ENCODE data around the gene TNFRSF12A. TPM values are rescaled to one million over a fixed set of nuclear protein-coding genes. Genes with fewer than 3 reads are reported as not detected.

Gene TNFRSF12A
- total RNA-seq, 1 experiment from 2014 or later: 78.9 TPM

DNA sequence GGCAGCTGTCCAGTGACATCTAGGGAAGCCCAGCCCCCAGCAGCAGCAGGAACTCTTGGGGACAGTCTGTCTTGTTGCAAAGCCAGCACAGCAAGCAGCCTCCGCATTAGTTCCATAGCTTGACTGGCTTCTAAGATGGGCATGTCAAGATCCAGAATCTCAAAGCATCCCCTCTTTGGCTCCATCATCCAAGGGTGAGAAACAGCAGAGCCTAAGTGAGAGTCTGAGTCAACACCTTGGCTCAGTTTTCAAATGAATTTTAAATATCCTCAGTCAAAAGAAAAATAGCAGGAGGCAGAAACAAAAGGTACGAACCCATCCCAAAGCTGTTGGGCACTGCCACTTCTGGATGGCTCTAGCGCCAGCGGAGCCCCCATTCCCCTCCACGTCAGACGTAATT lies 5.2 kb upstream of the TNFRSF12A start:
- Mint-ChIP-seq H3K4me1 (peaks cover 68% of the 10 kb centered on the region), H3K27me3 (ENCODE audit: low read depth) (peaks cover 4% of the 10 kb centered on the region; the same call in 1 of the 2 replicates), H3K9me3 (no peaks in the 10 kb centered on the region), H3K36me3 (peaks cover 21% of the 10 kb centered on the region), H3K4me3 (peak overlapping the region; percentile 93), H3K27ac (peak overlapping the region; percentile 61; the same call in 1 of the 2 replicates)
- no peak for ATAC-seq
- TF ChIP-seq, protein P1, sequence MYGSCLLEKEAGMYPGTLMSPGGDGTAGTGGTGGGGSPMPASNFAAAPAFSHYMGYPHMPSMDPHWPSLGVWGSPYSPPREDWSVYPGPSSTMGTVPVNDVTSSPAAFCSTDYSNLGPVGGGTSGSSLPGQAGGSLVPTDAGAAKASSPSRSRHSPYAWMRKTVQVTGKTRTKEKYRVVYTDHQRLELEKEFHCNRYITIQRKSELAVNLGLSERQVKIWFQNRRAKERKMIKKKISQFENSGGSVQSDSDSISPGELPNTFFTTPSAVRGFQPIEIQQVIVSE (CRISPR knock-in tag; IDR thresholded peaks at IDR 0.05; ENCODE audit: borderline replicate concordance): no peak
- TF ChIP-seq ZBTB21 (CRISPR knock-in tag; IDR thresholded peaks at IDR 0.05; ENCODE audit: borderline replicate concordance): no peak
- no peak for TF ChIP-seq KAT7 (CRISPR knock-in tag; IDR thresholded peaks at IDR 0.05; ENCODE audit: borderline replicate concordance)
- TF ChIP-seq, protein P2, sequence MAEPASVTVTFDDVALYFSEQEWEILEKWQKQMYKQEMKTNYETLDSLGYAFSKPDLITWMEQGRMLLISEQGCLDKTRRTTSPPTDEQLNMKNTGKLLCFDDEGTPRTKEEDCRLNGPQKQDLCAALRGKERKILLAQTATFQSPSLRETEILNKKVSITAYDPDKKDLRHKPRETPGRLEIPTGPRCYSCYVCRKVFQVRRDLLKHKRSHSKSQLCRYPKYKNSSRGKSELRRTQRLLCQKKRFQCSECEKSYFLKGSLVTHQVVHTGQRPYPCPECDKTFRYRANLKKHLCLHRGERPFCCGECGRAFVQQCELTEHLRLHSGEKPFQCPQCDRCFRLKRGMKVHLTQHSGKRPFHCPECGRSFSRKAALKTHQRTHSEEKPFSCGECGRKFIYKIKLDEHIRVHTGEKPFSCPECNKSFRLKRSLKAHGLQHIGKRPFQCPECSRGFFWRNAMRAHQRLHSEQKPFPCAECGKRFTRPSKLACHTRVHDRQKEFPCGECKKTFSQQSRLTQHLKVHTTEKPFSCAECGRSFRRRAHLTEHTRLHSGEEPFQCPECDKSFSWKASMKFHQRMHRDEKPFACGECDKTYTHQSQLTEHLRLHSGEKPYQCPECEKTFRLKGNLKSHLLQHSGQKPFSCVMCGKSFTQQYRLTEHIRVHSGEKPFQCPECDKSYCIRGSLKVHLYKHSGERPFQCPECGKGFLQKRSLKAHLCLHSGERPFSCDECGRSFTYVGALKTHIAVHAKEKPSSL (CRISPR knock-in tag; conservative IDR thresholded peaks at IDR 0.05): no peak
- TF ChIP-seq TP53 (CRISPR knock-in tag; IDR thresholded peaks at IDR 0.05): no peak
- no peak for TF ChIP-seq NFYB (CRISPR knock-in tag; conservative IDR thresholded peaks at IDR 0.05; ENCODE audit: low read depth)
- TF ChIP-seq SMAD4 (CRISPR knock-in tag; IDR thresholded peaks at IDR 0.05): no peak
- TF ChIP-seq, protein P3, sequence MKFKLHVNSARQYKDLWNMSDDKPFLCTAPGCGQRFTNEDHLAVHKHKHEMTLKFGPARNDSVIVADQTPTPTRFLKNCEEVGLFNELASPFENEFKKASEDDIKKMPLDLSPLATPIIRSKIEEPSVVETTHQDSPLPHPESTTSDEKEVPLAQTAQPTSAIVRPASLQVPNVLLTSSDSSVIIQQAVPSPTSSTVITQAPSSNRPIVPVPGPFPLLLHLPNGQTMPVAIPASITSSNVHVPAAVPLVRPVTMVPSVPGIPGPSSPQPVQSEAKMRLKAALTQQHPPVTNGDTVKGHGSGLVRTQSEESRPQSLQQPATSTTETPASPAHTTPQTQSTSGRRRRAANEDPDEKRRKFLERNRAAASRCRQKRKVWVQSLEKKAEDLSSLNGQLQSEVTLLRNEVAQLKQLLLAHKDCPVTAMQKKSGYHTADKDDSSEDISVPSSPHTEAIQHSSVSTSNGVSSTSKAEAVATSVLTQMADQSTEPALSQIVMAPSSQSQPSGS (CRISPR knock-in tag; IDR thresholded peaks at IDR 0.05; ENCODE audit: borderline replicate concordance, low read depth): no peak
- TF ChIP-seq MYBL2 (CRISPR knock-in tag; IDR thresholded peaks at IDR 0.05): no peak
- no peak for TF ChIP-seq NFATC4 (CRISPR knock-in tag; IDR thresholded peaks at IDR 0.05)
- TF ChIP-seq, protein P4, sequence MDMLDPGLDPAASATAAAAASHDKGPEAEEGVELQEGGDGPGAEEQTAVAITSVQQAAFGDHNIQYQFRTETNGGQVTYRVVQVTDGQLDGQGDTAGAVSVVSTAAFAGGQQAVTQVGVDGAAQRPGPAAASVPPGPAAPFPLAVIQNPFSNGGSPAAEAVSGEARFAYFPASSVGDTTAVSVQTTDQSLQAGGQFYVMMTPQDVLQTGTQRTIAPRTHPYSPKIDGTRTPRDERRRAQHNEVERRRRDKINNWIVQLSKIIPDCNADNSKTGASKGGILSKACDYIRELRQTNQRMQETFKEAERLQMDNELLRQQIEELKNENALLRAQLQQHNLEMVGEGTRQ (CRISPR knock-in tag; IDR thresholded peaks at IDR 0.05): no peak
- no peak for TF ChIP-seq ESRRA (CRISPR knock-in tag; IDR thresholded peaks at IDR 0.05; ENCODE audit: borderline replicate concordance)
- POLR2A ChIA-PET: interaction anchor here (17.1 kb wide), 1 partner anchor 9 kb away, joined by 502 read pairs; the partner anchor contains the start of gene CLDN9
- DNase-seq (ENCODE audit: low spot score): no peak
- CTCF ChIA-PET: interaction anchor here (2.2 to 3.0 kb wide), 3 partner anchors 11 to 17 kb away, joined by 17 to 35 read pairs (median 18); no protein-coding TSS in a partner anchor

DNA sequence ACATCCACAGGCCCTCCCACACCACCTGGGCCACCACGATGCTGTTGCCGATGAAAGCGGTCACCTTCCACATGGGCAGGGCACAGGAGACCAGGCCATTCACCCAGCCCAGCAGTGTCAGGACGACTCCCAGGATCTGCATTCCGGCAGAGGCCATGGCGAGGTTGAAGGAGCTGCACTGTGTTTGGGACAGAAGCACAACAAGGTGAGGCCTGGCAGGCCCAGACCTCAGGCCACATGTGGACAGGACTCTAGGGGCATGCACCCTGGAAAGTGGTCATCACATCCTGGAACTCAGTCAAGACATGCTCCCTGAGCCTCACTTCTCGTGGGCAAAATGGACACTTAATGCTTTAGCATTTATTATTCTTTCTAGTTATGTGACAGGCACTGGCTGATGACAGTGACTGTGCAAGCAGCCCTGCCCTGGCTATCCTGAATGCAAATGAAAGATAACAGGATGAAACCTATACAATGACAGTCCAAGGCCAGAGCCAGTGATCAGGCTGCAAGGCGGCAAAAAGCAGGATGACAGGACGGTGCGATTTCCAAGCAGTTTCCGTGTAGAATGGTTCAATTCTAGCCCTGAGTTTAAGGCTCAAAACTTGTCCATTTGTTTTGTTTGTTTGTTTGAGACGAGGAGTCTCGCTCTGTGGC lies 4.2 kb upstream of the TNFRSF12A start:
- peak overlapping the region; percentile 93 for H3K4me3 Mint-ChIP-seq
- DNase-seq (ENCODE audit: low spot score): no peak
- ATAC-seq: no peak
- no peaks in the 10 kb centered on the region for H3K9me3 Mint-ChIP-seq
- H3K36me3 Mint-ChIP-seq: peaks cover 21% of the 10 kb centered on the region
- peaks cover 69% of the 10 kb centered on the region for H3K4me1 Mint-ChIP-seq
- POLR2A ChIA-PET: interaction anchor here (6.3 to 17.1 kb wide), 2 partner anchors 10 to 14 kb away, joined by 87 to 502 read pairs; partner anchors contain the start of gene CLDN9
- CTCF ChIA-PET: interaction anchor here (0.6 to 3.0 kb wide), 4 partner anchors 11 to 43 kb away, joined by 3 to 35 read pairs (median 10); no protein-coding TSS in a partner anchor
- H3K27ac Mint-ChIP-seq: peak overlapping the region; percentile 96
- H3K27me3 Mint-ChIP-seq (ENCODE audit: low read depth): peaks cover 5% of the 10 kb centered on the region; the same call in 1 of the 2 replicates
- TF ChIP-seq TCF7 (CRISPR knock-in tag; IDR thresholded peaks at IDR 0.05; ENCODE audit: low read depth) (no peak), ZNF671 (CRISPR knock-in tag; IDR thresholded peaks at IDR 0.05) (no peak), MYBL2 (CRISPR knock-in tag; IDR thresholded peaks at IDR 0.05) (no peak), ATF1 (CRISPR knock-in tag; IDR thresholded peaks at IDR 0.05) (no peak)
- TF ChIP-seq, protein P5, sequence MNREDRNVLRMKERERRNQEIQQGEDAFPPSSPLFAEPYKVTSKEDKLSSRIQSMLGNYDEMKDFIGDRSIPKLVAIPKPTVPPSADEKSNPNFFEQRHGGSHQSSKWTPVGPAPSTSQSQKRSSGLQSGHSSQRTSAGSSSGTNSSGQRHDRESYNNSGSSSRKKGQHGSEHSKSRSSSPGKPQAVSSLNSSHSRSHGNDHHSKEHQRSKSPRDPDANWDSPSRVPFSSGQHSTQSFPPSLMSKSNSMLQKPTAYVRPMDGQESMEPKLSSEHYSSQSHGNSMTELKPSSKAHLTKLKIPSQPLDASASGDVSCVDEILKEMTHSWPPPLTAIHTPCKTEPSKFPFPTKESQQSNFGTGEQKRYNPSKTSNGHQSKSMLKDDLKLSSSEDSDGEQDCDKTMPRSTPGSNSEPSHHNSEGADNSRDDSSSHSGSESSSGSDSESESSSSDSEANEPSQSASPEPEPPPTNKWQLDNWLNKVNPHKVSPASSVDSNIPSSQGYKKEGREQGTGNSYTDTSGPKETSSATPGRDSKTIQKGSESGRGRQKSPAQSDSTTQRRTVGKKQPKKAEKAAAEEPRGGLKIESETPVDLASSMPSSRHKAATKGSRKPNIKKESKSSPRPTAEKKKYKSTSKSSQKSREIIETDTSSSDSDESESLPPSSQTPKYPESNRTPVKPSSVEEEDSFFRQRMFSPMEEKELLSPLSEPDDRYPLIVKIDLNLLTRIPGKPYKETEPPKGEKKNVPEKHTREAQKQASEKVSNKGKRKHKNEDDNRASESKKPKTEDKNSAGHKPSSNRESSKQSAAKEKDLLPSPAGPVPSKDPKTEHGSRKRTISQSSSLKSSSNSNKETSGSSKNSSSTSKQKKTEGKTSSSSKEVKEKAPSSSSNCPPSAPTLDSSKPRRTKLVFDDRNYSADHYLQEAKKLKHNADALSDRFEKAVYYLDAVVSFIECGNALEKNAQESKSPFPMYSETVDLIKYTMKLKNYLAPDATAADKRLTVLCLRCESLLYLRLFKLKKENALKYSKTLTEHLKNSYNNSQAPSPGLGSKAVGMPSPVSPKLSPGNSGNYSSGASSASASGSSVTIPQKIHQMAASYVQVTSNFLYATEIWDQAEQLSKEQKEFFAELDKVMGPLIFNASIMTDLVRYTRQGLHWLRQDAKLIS (CRISPR knock-in tag; IDR thresholded peaks at IDR 0.05; ENCODE audit: borderline replicate concordance): no peak
- TF ChIP-seq, protein P6, sequence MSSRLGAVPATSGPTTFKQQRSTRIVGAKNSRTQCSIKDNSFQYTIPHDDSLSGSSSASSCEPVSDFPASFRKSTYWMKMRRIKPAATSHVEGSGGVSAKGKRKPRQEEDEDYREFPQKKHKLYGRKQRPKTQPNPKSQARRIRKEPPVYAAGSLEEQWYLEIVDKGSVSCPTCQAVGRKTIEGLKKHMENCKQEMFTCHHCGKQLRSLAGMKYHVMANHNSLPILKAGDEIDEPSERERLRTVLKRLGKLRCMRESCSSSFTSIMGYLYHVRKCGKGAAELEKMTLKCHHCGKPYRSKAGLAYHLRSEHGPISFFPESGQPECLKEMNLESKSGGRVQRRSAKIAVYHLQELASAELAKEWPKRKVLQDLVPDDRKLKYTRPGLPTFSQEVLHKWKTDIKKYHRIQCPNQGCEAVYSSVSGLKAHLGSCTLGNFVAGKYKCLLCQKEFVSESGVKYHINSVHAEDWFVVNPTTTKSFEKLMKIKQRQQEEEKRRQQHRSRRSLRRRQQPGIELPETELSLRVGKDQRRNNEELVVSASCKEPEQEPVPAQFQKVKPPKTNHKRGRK (CRISPR knock-in tag; IDR thresholded peaks at IDR 0.05; ENCODE audit: borderline replicate concordance): no peak
- TF ChIP-seq, protein P7, sequence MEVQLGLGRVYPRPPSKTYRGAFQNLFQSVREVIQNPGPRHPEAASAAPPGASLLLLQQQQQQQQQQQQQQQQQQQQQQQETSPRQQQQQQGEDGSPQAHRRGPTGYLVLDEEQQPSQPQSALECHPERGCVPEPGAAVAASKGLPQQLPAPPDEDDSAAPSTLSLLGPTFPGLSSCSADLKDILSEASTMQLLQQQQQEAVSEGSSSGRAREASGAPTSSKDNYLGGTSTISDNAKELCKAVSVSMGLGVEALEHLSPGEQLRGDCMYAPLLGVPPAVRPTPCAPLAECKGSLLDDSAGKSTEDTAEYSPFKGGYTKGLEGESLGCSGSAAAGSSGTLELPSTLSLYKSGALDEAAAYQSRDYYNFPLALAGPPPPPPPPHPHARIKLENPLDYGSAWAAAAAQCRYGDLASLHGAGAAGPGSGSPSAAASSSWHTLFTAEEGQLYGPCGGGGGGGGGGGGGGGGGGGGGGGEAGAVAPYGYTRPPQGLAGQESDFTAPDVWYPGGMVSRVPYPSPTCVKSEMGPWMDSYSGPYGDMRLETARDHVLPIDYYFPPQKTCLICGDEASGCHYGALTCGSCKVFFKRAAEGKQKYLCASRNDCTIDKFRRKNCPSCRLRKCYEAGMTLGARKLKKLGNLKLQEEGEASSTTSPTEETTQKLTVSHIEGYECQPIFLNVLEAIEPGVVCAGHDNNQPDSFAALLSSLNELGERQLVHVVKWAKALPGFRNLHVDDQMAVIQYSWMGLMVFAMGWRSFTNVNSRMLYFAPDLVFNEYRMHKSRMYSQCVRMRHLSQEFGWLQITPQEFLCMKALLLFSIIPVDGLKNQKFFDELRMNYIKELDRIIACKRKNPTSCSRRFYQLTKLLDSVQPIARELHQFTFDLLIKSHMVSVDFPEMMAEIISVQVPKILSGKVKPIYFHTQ (CRISPR knock-in tag; IDR thresholded peaks at IDR 0.05): 0 out of 2 replicates have a peak, but pooled peaks have one; percentile 38
